ENCODE measurements around the gene MOB3C.
"Not testable (repeated sequence)": the region's sequence is repeated elsewhere in the genome, so short reads cannot be mapped to it uniquely, and the experiment has no call there.

The MOB3C gene
- 28.8 to 97.1 (median 53.7) reads per million in 18 experiments for total RNA-seq

DNA sequence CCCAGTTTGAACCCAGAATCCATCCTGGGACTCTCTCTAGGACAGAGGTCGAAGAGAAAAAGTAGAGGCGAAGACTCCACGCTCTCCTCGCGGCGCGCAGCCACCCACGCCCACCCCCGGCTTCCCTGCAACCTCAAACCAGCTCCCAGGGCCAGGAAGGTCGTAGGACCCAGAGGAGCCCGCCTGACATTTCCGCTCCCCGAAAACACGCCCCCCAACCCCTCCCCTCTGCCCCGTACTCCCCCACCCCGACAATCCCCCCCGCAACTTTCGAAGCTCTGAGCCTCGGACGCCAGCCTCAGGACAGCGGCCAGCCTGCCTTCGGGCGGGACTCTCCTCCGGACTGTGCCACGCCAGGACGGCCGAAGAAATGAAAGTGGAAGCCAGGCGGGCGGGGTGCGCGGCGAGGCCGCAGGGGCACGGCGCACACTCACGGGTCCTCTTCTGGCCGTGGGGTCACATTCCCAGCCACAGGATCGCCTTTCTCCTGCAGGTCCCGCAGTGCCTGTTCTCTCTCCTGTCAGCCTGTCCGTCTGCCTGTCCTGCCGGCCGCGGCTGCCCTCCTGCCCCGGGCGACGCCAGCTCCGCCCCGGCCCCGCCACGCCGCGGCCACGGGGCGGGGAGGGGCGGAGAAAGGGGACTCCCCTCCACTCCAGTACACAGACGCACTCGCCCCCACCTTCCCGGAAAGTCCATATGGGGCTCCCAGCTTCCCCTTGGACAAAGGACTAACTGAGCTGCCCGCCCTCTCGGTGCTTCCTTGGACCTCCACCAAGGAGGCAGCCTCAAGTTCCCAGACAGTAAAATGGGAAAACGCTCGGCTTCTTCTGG is at the start of gene MOB3C:
Gene MOB3C (minus strand): TSS at position 535 of the 831 bp plus-strand sequence. CDS start 3,490 bp downstream, outside the sequence.
- DNase-seq = peak; percentile 70 to 87

DNA sequence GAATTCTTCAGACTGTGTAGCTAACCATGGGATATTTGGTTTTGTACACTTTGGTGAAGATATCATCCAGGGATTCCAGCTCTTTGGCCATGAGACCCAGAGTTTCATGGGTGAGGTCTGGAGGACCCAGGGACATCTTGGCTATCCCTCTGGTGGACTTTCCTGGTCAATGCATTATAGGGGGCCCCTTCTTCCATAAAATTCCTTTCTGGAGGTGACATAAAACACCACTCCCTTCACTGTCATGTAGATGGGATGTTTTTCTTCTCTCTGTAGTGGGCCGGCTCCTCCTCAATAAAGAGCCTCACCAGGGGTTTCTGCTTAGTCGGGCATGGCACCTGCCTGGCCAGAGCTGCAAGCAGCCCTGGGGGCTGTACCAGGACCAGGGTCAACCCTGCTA is 49.4 kb upstream of the MOB3C start:
- no peak for DNase-seq

DNA sequence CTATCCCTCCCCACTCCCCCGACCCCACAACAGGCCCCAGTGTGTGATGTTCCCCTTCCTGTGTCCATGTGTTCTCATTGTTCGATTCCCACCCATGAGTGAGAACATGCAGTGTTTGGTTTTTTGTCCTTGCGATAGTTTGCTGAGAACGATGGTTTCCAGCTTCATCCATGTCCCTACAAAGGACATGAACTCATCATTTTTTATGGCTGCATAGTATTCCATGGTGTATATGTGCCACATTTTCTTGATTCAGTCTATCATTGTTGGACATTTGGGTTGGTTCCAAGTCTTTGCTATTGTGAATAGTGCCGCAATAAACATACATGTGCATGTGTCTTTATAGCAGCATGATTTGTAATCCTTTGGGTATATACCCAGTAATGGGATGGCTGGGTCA is 46.3 kb upstream of the MOB3C start:
- not testable (repeated sequence) for DNase-seq

DNA sequence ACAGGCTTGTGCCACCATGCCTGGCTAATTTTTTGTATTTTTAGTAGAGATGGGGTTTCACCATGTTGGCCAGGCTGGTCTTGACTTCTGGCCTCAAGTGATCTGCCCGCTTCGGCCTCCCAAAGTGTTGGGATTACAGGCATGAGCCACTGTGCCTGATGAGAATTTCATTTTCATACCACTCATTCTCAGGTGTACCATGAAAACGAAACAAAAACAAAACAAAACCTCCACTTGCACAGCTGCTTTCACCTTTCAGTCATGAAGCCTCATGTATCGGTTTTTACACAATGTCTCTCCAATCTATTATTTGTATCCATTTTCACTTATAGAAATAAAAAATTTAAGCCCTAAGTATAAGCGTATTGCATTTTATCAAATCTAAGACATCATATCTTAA is 43.5 kb upstream of the MOB3C start:
- DNase-seq = not testable (repeated sequence)

DNA sequence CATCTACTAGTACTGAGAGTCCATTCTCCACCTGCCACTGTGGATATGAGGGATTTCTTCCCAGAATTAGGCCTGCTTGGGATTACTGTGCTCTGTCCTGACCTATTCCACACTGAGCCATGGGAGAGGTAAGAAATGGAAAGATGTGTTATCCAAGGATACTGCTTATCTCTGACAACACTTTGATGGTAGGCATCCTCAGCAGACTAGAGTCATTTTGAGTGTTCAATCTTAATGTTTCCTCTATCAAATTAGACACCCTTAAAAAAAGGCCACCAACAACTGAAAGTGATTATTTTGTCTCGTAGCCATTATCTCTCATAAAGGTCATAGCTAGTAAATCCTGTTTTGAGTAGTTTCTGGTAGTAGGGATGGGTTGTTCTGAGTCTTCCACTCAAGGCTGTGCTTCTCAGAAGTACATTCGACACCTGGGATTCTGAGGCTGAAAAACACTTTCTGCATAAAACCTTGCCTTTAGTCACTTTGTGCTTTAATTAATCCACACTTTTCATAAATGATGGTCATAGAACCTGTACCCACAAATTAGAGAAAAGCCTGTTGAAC is 42.8 kb upstream of the MOB3C start:
- DNase-seq = no peak

DNA sequence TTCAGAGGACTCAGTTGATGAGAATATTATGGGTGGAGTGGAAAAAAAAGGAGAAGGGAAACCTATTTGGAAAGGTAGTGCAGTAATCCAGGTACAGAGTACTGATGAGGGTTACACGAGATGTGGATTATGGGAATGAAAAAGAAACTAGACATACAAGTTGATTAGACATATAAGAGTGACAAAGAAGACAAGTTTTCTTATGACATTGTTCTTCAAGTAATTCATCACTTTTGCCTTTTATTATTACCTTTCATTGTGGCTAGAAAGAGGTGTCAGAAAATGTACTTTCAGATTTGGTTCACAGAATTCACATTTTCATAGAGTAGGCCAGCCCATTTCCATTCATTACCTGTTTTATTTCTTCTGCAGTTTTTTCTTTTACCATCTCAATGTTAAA is 41.2 kb upstream of the MOB3C start:
- DNase-seq = no peak

DNA sequence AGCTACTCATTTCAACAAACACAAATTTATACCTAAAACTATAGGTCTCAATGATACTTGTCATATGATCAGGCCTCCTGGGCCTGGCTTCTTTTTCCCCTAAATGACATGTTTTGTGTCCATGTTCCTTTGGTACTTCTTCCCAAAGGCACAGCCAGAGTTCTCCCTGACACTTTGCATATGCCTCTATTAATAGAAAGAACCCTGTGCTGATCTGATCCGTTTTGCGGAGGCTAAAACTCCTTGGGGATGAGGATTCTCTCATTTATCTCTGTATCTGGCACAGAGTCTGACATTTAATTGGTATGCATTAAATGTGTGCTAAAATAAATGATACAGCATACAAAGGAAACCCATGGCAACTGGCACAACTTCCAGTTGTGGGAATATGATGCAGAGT is 40.0 kb upstream of the MOB3C start:
- DNase-seq = no peak

DNA sequence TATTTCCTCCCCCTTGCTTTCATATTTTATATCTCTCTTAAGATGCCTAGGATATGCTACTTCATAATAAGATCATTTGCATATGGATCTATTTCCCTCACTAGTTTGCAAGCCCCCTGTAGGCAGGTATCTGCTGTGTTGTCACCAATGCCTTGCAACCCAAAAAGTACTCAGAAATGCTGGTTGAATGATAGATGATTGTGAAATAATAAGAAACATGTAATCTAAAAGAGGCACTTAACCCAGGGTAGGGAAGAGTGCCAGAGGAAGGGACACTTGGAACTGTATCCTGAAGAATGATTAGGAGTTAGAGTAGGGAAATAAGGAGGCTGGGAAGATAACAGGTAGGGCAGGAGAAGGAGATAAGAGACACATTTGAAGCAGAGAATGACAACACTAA is 39.2 kb upstream of the MOB3C start:
- no peak for DNase-seq

DNA sequence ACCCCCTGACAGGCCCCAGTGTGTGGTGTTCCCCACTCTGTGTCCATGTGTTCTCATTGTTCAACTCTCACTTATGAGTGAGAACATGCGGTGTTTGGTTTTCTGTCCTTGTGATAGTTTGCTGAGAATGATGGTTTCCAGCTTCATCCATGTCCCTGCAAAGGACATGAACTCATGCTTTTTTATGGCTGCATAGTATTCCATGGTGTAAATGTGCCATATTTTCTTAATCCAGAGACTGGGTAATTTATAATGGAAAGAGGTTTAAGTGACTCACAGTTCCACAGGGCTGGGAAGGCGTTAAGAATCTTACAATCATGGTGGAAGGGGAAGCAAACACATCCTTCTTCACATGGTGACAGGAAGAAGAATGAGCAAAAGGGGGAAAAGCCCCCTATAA is 38.1 kb upstream of the MOB3C start:
- not testable (repeated sequence) for DNase-seq

DNA sequence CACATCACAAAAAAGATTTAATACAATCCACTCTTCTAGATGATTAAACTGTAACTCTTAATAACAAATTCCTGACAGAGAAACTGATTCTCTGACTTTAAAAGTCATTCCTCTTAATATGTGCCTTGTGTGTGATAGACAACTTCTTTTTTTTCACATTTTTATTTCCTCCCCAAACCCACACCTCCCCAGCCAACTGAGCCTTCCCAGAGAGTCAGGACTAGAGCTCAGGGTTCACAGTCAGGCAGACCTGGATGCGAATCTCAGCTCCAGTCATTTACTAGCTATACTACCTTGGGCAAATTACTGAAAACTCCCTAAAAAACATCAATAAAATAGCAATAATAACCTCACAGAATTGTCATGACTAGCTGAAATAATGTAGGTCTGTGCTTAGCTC is 37.4 kb upstream of the MOB3C start:
- no peak for DNase-seq

DNA sequence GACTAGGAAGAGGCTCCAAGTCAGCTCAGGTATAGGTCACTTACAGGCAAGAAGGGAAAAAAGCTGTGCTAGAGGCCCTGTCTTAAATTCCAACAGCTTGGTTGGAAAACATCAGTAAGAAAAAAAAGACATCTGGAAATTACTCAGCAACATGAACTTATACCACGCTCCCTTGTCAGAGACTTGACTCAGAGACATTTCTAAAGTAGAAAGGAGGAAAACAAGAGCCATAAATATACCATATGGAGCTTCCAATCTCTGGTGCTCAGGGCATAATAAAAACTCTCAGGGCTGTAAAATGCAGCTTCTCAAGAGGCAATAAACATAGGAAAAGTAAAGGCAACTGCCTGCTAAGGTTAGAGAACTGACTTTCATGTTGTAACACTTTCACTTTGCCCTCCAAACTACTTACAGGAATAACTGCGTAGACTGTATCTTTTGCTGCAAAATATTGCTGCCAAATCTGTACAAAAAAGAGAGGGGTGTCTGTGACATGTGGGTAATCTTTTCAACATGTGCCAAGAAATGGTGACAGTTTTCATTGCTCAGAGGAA is 36.9 kb upstream of the MOB3C start:
- no peak for DNase-seq

DNA sequence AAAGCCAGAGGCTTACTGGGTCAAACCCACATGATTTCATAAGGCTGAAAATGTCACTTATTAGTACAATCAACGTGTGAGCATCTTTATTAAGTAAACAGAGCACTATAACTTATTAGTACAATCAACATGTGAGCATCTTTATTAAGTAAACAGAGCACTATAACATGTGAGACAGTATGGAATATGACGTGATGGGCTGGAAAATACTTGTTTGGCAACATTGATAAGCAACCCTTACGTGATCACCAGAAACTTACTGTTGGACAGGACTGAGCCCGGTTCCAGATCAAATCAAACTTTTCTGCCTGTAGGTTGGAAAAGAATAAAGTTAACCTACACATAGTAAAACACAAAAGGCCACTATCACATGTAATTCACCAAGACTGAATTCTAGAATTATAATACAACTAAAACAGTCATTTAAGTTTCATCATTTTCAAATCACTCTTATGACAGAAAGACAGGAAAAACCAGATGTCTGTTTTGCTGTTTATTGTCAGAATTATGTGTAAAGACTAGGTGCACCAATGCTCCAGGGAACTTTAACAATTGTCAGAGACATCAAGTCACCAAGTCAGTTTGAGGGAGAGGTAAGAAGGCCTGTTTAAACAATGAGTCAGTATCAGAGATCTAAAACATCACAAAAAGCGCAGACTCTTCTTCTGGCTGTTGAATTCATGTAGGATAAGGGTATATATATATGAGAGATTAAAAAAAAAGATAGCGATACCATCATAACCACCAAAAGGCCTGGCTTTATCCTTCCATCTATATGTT is 35.9 kb upstream of the MOB3C start:
- no peak for DNase-seq

DNA sequence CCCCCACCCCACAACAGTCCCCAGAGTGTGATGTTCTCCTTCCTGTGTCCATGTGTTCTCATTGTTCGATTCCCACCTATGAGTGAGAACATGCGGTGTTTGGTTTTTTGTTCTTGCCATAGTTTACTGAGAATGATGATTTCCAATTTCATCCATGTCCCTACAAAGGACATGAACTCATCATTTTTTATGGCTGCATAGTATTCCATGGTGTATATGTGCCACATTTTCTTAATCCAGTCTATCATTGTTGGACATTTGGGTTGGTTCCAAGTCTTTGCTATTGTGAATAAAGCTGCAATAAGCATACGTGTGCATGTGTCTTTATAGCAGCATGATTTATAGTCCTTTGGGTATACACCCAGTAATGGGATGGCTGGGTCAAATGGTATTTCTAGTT is 34.5 kb upstream of the MOB3C start:
- DNase-seq = not testable (repeated sequence)

DNA sequence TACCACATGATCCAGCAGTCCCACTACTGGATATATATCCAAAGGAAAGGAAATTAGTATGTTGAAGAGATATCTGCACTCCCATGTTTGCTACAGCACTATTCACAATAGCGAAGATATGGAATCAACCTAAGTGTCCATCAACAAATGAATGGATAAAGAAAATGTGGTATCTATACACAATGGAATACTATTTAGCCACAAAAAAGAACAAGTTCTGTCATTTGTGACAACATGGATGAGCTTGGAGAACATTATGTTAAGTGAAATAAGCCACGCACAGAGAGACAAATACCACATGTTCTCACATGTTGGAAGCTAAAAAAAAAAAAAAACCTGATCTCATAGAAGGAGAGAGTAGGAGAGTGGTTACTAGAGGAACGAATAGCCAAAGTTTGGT is 33.9 kb upstream of the MOB3C start:
- DNase-seq = no peak

DNA sequence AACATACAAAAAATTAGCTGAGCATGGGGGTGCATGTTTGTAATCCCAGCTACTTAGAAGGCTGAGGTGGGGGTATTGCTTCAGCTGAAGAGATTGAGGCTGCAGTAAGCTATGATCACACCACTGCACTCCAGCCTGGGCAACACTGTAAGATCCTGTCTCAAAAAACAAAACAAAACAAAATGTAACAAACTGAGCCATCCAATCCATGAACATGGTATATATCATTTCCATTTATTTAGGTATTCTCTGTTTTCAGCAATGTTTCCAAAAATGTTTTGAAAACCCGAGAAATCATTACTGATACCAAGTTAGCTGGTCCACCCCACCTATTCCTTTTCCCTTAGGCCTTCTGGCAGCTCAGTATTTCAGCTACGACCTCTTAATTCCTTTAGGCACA is 33.2 kb upstream of the MOB3C start:
- DNase-seq = no peak

DNA sequence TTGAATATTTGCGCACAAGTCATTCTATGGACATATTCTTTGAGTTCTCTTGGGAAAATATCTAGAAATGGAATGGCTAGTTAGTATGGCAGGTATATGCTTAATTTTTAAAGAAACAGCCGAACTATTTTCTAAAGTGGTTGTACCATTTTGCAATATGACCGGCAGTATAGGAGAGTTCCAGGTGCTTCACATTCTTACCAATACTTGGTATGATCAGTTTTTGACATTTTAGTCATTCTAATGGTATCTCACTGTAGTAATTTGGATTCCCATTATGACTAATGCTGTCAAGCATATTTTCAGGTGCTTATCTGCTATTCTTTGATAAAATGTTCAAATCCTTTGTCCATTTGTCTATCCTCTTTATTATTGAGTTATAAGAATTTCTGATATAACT is 31.0 kb upstream of the MOB3C start:
- DNase-seq = no peak

DNA sequence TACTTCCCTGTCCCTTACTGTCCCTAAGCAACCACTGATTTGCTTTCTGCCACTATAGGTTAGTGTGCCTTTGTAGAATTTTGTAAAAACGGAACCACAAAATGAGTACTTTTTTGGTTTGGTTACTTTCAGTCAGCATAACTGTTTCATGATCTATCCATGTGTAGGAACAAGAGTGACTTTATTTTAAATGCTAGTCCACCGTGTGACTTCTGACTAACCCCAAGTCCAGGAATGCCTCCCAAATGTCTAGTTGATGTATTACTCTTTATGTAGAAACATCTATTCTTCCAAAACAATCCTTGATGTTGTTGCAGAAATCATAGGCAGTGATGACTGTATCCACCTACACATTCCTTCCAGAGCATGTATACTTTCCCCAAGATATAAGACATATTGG is 30.2 kb upstream of the MOB3C start:
- DNase-seq = peak in 1 of 2 donors; percentile 9

DNA sequence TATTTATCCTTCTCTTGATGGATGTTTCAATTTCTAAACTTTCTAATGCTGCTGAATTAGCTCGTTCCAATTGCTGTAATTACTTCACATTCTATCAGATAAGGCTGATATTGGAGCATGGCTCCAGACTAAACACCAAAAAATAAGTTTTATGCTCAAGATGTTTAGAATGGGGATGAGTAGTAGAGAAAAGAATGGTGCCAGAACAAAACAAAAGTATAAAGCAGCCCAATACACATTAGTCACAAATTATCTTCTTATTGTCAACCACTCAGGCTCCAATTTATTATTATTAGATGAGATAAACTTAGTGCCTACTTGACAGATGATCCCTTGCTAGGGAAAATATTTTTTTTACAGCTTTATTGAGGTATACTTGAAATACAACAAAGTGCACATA is 29.7 kb upstream of the MOB3C start:
- no peak for DNase-seq

DNA sequence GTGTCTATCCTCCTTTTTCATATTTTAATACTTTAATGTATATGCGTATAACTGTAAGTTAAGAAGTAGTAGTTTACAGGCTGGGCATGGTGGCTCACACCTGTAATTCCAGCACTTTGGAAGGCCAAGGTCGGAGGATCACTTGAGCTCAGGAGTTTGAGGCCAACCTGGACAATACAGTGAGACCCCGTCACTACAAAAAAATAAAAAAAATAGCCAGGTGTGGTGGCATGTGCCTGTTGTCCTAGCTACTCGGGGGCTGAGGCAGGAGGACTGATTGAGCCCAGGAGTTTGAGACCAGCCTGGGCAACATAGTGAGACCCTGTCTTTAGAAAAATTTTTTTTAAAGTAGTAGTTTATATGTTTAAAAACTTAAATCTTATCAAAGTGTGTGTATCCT is 29.2 kb upstream of the MOB3C start:
- no peak for DNase-seq

DNA sequence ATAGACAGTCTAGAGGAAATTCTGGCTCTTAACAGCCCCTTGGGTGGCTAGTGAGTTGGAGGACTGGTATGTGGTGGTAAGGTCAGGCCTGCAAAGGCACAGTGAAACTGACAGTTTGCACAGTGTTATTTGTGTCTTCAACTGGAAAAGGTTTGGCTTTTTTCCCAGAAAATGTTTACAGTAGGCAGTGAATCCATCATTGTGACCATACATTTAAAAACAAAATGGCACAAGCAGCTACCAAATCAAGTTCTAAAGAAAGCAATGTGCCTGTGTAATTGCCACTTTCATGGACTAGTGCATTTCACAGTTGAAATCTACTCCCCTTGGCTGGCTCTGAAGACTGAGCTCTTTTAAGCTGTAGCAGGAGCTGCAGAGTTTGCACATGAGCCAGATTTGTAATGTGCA is 26.8 kb upstream of the MOB3C start:
- DNase-seq = no peak

DNA sequence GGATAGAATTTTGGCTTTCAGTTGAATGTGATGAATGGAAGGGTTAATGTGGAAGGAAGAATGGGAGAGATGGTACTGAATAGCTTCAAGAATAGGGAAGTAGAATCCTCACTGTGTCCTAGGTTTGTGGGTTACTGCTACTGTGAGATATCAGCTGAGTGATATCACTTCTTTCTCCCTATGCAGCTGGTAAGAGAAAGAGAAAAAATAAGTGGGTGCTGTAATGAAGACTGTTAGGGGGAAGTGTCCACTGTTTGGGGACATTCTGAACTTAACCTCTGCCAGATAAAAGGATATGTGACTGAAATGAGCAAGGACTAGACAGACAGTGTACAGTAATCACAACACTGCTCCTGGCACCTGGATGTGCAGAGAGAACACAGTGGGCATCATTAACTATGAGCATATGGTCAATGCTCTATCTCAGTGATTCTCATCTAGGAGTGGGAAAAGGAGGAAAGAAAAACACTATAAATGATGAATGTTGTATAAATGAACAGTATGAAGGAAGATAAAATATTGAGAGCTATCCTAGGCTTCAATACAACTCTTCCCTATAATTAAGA is 25.6 kb upstream of the MOB3C start:
- DNase-seq = peak in 1 of 2 donors; percentile 5

DNA sequence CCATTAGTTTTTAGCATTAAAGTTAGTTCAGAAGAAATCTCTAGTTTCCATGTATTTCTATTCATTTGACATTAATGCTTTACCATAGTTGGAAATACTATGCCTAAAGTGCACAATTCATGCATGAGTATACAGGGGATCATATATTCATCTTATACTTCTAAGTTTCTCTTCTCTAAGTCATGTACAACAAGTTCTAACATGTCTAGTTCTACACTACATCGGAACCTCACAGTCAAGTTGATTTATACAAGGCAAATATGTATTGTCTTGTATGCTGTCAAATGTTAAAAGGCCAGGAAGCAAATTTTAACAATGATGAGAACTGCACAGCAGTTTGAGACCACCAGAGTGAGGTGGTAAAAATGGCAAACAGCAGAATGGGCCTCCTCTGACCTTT is 22.9 kb upstream of the MOB3C start:
- no peak for DNase-seq

DNA sequence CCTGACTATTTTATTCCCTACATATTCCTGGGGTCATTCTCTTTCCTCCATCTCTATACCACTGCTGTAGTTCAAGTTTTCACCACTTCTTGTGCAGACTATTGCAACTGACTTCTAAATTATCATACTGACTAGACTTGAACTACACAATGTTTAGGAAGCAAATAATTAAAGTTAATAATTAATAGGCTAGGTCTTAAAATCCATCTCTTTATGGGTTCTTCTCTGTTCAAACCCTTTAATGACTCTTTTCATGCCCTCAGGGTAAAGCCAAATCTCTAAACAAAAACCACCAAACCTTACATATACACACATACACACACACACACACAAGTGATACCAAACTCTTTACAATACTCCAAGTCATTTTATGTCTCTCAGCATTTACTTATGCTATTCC is 22.3 kb upstream of the MOB3C start:
- no peak for DNase-seq
